H1 (cell line): ENCODE measurements around the gene RSAD2. TPM values are rescaled to one million over a fixed set of nuclear protein-coding genes. Genes with fewer than 3 reads are reported as not detected.

Experiments
- KDM4A ChIP-seq: IDR thresholded peaks from one replicate; pipeline ENCODE4 v1.7.1; 2012; ENCODE audit warnings: low read depth, mild to moderate bottlenecking, moderate library complexity, low read length, inconsistent platforms; ENCODE audit not compliant: severe bottlenecking
- POLR2A ChIP-seq, 2 experiments: IDR thresholded peaks; 1 replicate in 1 of 2; 2 replicates in 1 of 2; pipeline ENCODE4 v1.6.1; 2011; ENCODE audit warnings: low read depth in 2 of 2, low read length in 2 of 2, mild to moderate bottlenecking in 2 of 2; ENCODE audit errors: control extremely low read depth in 1 of 2
- RBBP5 ChIP-seq: IDR thresholded peaks from 2 replicates; pipeline ENCODE4 v1.7.1; 2012; ENCODE audit warnings: low read depth, mild to moderate bottlenecking, inconsistent platforms, low read length, moderate library complexity, borderline replicate concordance
- SAP30 ChIP-seq: fragments of 300-600 bp; sonication (generic); IDR thresholded peaks from 2 replicates; pipeline ENCODE4 v1.7.1; 2012; ENCODE audit warnings: low read length, moderate library complexity, mild to moderate bottlenecking, inconsistent platforms; ENCODE audit not compliant: insufficient read depth, insufficient replicate concordance
- SIN3A ChIP-seq, 2 experiments: IDR thresholded peaks in 1 of 2; conservative IDR thresholded peaks in 1 of 2; 2 replicates each; pipeline ENCODE4 v1.6.1; 2011 to 2012; ENCODE audit warnings: low read length in 2 of 2, improper control_type of control experiment in 1 of 2, low read depth in 1 of 2, mild to moderate bottlenecking in 1 of 2
- SUZ12 ChIP-seq: fragments of 200-600 bp; sonication (generic); IDR thresholded peaks from 2 replicates; pipeline ENCODE4 v1.6.1; 2012; ENCODE audit warnings: mild to moderate bottlenecking, inconsistent platforms, low read length, moderate library complexity, mixed read lengths
- TBP ChIP-seq: IDR thresholded peaks from 2 replicates; pipeline ENCODE4 v1.6.1; 2011; ENCODE audit warnings: low read depth, low read length, improper control_type of control experiment
- polyA plus RNA-seq, 7 experiments: library from polyadenylated mRNA; depleted of rRNA in 3 of 7; stranded (reverse) in 5 of 7; unstranded in 2 of 7; fragments of >200 nt in 5 of 7; fragments of 200-250 nt in 2 of 7; gene quantifications; 1 replicate in 5 of 7; 2 replicates in 1 of 7; 4 replicates in 1 of 7; pipeline versions ENCODE4 v1.2.1 to v1.2.3, GENCODE V29; 2011 to 2013; ENCODE audit warnings: missing spikeins in 2 of 7, mixed read lengths in 2 of 7
- total RNA-seq: library from RNA; stranded (reverse); fragmentation: NEBNext Ultra II Directional; extraction: Animal tissue kit (Norgen Biotek cat#: 25700); gene quantifications from 2 replicates; pipeline ENCODE4 v1.2.1, GENCODE V29; 2021

Gene RSAD2
- total and polyA plus RNA-seq, 2 of the 8 experiments (the other 6 are each of a cell fraction or from before 2014, with no cell fraction given), result not detected

GRCh38 chr2:6865346-6866274 is 12.0 kb upstream of the RSAD2 start, which contains the start of gene CMPK2 (continued):
- TF ChIP-seq KDM4A (peak; percentile 84), POLR2A (IDR thresholded peaks at IDR 0.05; ENCODE audit: control extremely low read depth in 1 of 2, low read depth in 2 of 2, low read length in 2 of 2) (peak in 1 of 2 experiments; percentile 50; a peak in 1 of 3 replicates), SIN3A (conservative IDR thresholded peaks at IDR 0.05 in 1 of 2, IDR thresholded peaks at IDR 0.05 in 1 of 2; ENCODE audit: low read depth in 1 of 2, low read length in 2 of 2) (peak in 1 of 2 experiments; percentile 22; a peak in 2 of 4 replicates), SAP30 (no peak), RBBP5 (0 out of 2 replicates have a peak, but pooled peaks have one; percentile 92), TBP (peak; percentile 83), SUZ12 (peak; percentile 41)
